NCI-H510A (cell line): ENCODE results near the gene PRPF38A.

Experiments
- DNase-seq: peaks from one replicate; lab custom pipeline; 2025; lab: John Stamatoyannopoulos, UW

The PRPF38A gene

DNA sequence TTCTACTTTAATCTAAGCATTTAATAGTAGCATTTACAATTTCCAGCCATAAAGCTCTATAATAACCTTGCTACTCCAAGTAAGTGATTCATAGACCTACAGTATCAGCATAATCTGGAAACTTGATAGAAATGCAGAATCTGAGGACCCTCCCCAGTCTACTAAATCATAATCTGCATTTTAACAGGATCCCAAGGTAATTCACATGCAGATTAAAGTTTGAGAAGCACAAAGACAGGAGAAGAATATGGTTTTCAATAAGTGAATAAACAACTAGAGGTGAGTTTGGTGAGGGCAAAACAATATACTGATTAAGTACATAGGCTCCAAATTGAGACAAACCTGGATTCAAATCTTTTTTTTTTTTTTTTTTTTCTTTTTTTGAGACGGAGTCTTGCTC is 57.4 kb downstream of the PRPF38A start:
- no peak for DNase-seq

DNA sequence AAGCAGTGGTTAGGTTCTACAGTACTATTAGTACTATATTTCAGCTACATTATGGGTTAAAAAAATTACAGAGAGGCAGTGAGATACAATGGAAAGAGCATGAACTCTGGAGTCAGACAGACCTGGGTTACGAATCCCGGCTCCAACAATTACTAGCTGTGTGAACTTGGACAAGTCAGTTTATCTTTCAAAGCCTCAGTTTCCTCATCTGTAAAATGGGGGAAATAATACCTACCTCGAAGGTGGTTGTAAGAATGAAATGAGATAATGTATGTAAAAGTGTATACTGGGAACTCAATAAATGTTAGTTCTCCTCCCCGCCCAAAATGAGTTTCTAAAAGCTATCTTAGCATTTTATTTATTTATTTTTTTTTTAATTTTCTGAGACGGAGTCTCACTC is 59.5 kb downstream of the PRPF38A start:
- DNase-seq: no peak

- DNase-seq: no peak
Measured at GRCh38 chr1:52469108-52469507, 64.7 kb downstream of the PRPF38A start.
